Keratinocyte (primary cell): ENCODE results near the gene RYR1. TPM values are rescaled to one million over a fixed set of nuclear protein-coding genes. Genes with fewer than 3 reads are reported as not detected.

ENCODE experiments used
- DNase-seq: peaks from one replicate; pipeline ENCODE4 v3.0.0-alpha.2; 2011; ENCODE audit warnings: low read depth, missing footprints, low spot score
- FAIRE-seq: peaks from 2 replicates; lab custom pipeline; 2011; peaks lifted over from hg19 to GRCh38; lab: Jason Lieb, UNC
- H2AFZ ChIP-seq: 2 replicates; pipeline ENCODE4 v1.6.0; 2012; ENCODE audit warnings: low read length, control low read depth, inconsistent platforms; ENCODE audit not compliant: control insufficient read depth
- H3K27ac ChIP-seq: 2 replicates; pipeline ENCODE4 v1.5.1; 2011; ENCODE audit warnings: low read length; ENCODE audit not compliant: control insufficient read depth, insufficient read depth
- H3K27me3 ChIP-seq: 3 replicates; pipeline ENCODE4 v1.6.0; 2011; ENCODE audit warnings: low read length; ENCODE audit not compliant: control insufficient read depth, insufficient read depth; ENCODE audit errors: extremely low read depth
- H3K36me3 ChIP-seq, 2 experiments: 2 replicates in 1 of 2; 3 replicates in 1 of 2; pipeline ENCODE4 v1.5.1; 2011; ENCODE audit warnings: low read length in 2 of 2, mild to moderate bottlenecking in 1 of 2; ENCODE audit not compliant: control insufficient read depth in 2 of 2, insufficient read depth in 2 of 2; ENCODE audit errors: extremely low read depth in 1 of 2
- H3K4me1 ChIP-seq: 3 replicates; pipeline ENCODE4 v1.5.1; 2011; ENCODE audit warnings: low read length; ENCODE audit not compliant: control insufficient read depth, insufficient read depth; ENCODE audit errors: extremely low read depth
- H3K4me2 ChIP-seq: 3 replicates; pipeline ENCODE4 v1.6.0; 2011; ENCODE audit warnings: low read depth, low read length; ENCODE audit not compliant: control insufficient read depth, insufficient read depth; ENCODE audit errors: extremely low read depth
- H3K4me3 ChIP-seq, 3 experiments: fragments of 200-600 bp in 1 of 3; sonication (generic) in 1 of 3; 2 replicates in 2 of 3; 3 replicates in 1 of 3; pipeline ENCODE4 v1.5.1; 2011 to 2016; ENCODE audit warnings: low read length in 3 of 3, mild to moderate bottlenecking in 3 of 3, control low read depth in 2 of 3, inconsistent platforms in 1 of 3, low read depth in 1 of 3, mixed read lengths in 1 of 3, mixed run types in 1 of 3, moderate library complexity in 1 of 3; ENCODE audit not compliant: control insufficient read depth in 2 of 3, insufficient read depth in 2 of 3; ENCODE audit errors: extremely low read depth in 1 of 3
- H3K79me2 ChIP-seq: 2 replicates; pipeline ENCODE4 v1.6.0; 2012; ENCODE audit warnings: low read length; ENCODE audit not compliant: control insufficient read depth, insufficient read depth
- H3K9ac ChIP-seq: 3 replicates; pipeline ENCODE4 v1.6.0; 2011; ENCODE audit warnings: low read length; ENCODE audit not compliant: control insufficient read depth, insufficient read depth; ENCODE audit errors: extremely low read depth
- H3K9me1 ChIP-seq: 3 replicates; pipeline ENCODE4 v1.6.0; 2011; ENCODE audit warnings: low read length; ENCODE audit not compliant: control insufficient read depth, insufficient read depth; ENCODE audit errors: extremely low read depth
- H3K9me3 ChIP-seq: 2 replicates; pipeline ENCODE4 v1.5.1; 2012; ENCODE audit warnings: low read depth, low read length; ENCODE audit not compliant: control insufficient read depth
- H4K20me1 ChIP-seq: 3 replicates; pipeline ENCODE4 v1.6.0; 2011; ENCODE audit warnings: low read length; ENCODE audit not compliant: control insufficient read depth, insufficient read depth; ENCODE audit errors: extremely low read depth
- CTCF ChIP-seq, 3 experiments: IDR thresholded peaks in 1 of 3; conservative IDR thresholded peaks in 1 of 3; optimal IDR thresholded peaks in 1 of 3; 2 replicates in 2 of 3; 3 replicates in 1 of 3; pipeline versions ENCODE3 to v1.5.1; 2011; ENCODE audit warnings: low read length in 3 of 3, mild to moderate bottlenecking in 3 of 3, moderate library complexity in 2 of 3, control low read depth in 1 of 3, inconsistent platforms in 1 of 3; ENCODE audit not compliant: insufficient read depth in 2 of 3; ENCODE audit errors: extremely low read depth in 1 of 3
- EZH2 ChIP-seq: IDR thresholded peaks from one replicate; pipeline ENCODE4 v1.6.1; 2012; ENCODE audit warnings: inconsistent platforms, mild to moderate bottlenecking, low read length, moderate library complexity
- dilution Hi-C: fragments of 300-500 bp; cut with MboI; formaldehyde crosslinking; loops from one replicate; pipeline ENCODE4 v1.7.0; 2020; ENCODE audit warnings: low sequenced_read_pairs; ENCODE audit not compliant: extremely low pct_ligation_motif_present
- polyA plus RNA-seq, 5 experiments: library from polyadenylated mRNA; depleted of rRNA in 3 of 5; stranded (reverse) in 3 of 5; stranded (forward) in 1 of 5; unstranded in 1 of 5; fragments of >200 nt; gene quantifications; 1 replicate in 1 of 5; 2 replicates in 3 of 5; 3 replicates in 1 of 5; pipeline versions ENCODE4 v1.2.1 to v1.2.3, GENCODE V29; 2011 to 2012; ENCODE audit warnings: missing spikeins in 2 of 5, low read depth in 1 of 5, low replicate concordance in 1 of 5

Gene RYR1
- polyA plus RNA-seq, 1 donor (not counting 4 experiments of a cell fraction or from before 2014, with no cell fraction given), result 0.41 TPM

GRCh38 chr19:38395381-38396114 is 37.9 kb upstream of the RYR1 start:
- peaks cover 4% of the 10 kb centered on the region for H3K4me1 ChIP-seq
- peak overlapping the region; percentile 41 for H3K4me2 ChIP-seq
- no peak overlapping the region for H3K9ac ChIP-seq
- H4K20me1 ChIP-seq, result no peaks in the 10 kb centered on the region
- H2AFZ ChIP-seq, result no peak overlapping the region
- dilution Hi-C loops, result no loop called here
- FAIRE-seq (no peak), DNase-seq (no peak)
- H3K9me1 ChIP-seq, result no peaks in the 10 kb centered on the region
- TF ChIP-seq CTCF (optimal IDR thresholded peaks at IDR 0.05 in 1 of 3, IDR thresholded peaks at IDR 0.05 in 1 of 3, conservative IDR thresholded peaks at IDR 0.05 in 1 of 3; ENCODE audit: extremely low read depth in 1 of 3, insufficient read depth in 2 of 3, low read length in 3 of 3) (no peak), EZH2 (peak; percentile 3)
- peaks cover 5 to 6% of the 10 kb centered on the region in 2 experiments for H3K36me3 ChIP-seq
- H3K27ac ChIP-seq, result no peak overlapping the region
- H3K27me3 ChIP-seq, result no peaks in the 10 kb centered on the region
- H3K79me2 ChIP-seq, result no peaks in the 10 kb centered on the region
- no peaks in the 10 kb centered on the region for H3K9me3 ChIP-seq
- H3K4me3 ChIP-seq, result peak overlapping the region in 1 of 3 experiments; percentile 15

GRCh38 chr19:38399081-38399480 is 34.4 kb upstream of the RYR1 start:
- H3K9me1 ChIP-seq, result no peaks in the 10 kb centered on the region
- dilution Hi-C loops, result no loop called here
- DNase-seq (no peak), FAIRE-seq (no peak)
- H3K9ac ChIP-seq, result no peak overlapping the region
- no peaks in the 10 kb centered on the region for H3K79me2 ChIP-seq
- TF ChIP-seq EZH2 (no peak), CTCF (optimal IDR thresholded peaks at IDR 0.05 in 1 of 3, IDR thresholded peaks at IDR 0.05 in 1 of 3, conservative IDR thresholded peaks at IDR 0.05 in 1 of 3; ENCODE audit: extremely low read depth in 1 of 3, insufficient read depth in 2 of 3, low read length in 3 of 3) (no peak)
- no peaks in the 10 kb centered on the region for H4K20me1 ChIP-seq
- no peak overlapping the region for H3K4me2 ChIP-seq
- no peak overlapping the region for H3K4me3 ChIP-seq
- no peak overlapping the region for H3K27ac ChIP-seq
- peaks cover 0 to 5% of the 10 kb centered on the region in 2 experiments for H3K36me3 ChIP-seq
- no peak overlapping the region for H2AFZ ChIP-seq
- H3K4me1 ChIP-seq, result peaks cover 4% of the 10 kb centered on the region
- no peaks in the 10 kb centered on the region for H3K27me3 ChIP-seq
- no peaks in the 10 kb centered on the region for H3K9me3 ChIP-seq
